Umbilical cord (tissue), 2 donors: ENCODE measurements around the gene ZBTB16. TPM values are rescaled to one million over a fixed set of nuclear protein-coding genes. Genes with fewer than 3 reads are reported as not detected.

Experiments used
- DNase-seq: peaks from one replicate; pipeline ENCODE4 v3.0.0-alpha.2; 2015; ENCODE audit warnings: low spot score
- total RNA-seq: library from RNA; depleted of rRNA; stranded (reverse); fragments of >200 nt; gene quantifications from one replicate; pipeline ENCODE4 v1.2.3, GENCODE V29; 2014; ENCODE audit warnings: low replicate concordance; ENCODE audit not compliant: insufficient read depth

Gene ZBTB16
- total RNA-seq, 1 donor from 2014 or later: 83.3 TPM

DNA sequence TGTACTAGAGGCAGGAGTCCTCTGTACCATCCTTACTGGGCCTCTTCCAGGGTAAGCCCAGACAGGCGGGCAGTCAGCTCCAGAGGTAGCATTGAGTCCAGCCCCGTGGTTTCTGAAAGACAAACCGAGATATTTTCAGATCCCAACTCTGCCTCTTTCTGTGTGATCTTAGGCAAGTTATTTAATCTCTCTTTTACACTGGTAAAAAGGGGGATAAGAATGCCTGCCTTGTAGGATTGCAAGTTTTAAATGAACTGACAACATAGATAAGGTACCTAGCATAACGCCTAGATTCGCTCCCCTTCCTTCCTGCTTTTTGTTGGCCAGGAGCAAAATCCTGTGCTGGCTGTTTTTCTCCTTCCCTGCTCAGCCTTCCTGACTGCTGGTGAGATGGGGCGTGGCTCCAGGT lies 180.2 kb downstream of the ZBTB16 start:
- DNase-seq: no peak

DNA sequence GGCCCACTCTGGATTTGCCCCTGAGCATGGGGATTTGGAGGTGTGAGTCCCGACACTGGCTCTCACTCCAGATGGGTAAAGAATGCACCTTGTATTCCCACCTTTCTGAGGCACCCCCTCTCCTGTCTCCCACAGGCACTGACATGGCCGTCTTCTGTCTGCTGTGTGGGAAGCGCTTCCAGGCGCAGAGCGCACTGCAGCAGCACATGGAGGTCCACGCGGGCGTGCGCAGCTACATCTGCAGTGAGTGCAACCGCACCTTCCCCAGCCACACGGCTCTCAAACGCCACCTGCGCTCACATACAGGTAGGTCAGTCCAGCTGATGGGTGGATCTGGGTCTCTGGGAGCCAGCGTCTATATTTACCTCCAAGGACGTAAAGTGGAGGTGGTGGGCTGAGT lies 182.5 kb downstream of the ZBTB16 start:
- DNase-seq: no peak

GRCh38 chr11:114243461-114244372 lies 184.2 kb downstream of the ZBTB16 start:
- DNase-seq: no peak

- DNase-seq: no peak
Observed at GRCh38 chr11:114244726-114245394, 185.3 kb downstream of the ZBTB16 start.

GRCh38 chr11:114246321-114247069 lies 187.0 kb downstream of the ZBTB16 start:
- DNase-seq: no peak

GRCh38 chr11:114247070-114247789 lies 187.7 kb downstream of the ZBTB16 start:
- no peak for DNase-seq

DNA sequence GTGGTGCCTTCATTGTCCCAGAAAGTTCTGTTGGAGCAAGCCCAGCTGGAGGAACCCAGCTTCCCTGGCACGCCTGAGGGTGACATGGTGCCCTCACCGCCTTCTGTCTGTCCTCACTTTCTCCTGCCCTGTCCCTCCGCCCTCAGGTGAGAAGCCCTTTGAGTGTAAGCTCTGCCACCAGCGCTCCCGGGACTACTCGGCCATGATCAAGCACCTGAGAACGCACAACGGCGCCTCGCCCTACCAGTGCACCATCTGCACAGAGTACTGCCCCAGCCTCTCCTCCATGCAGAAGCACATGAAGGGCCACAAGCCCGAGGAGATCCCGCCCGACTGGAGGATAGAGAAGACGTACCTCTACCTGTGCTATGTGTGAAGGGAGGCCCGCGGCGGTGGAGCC lies 190.7 kb downstream of the ZBTB16 start:
- no peak for DNase-seq

GRCh38 chr11:114250993-114251814 lies 191.7 kb downstream of the ZBTB16 start:
- DNase-seq: no peak

DNA sequence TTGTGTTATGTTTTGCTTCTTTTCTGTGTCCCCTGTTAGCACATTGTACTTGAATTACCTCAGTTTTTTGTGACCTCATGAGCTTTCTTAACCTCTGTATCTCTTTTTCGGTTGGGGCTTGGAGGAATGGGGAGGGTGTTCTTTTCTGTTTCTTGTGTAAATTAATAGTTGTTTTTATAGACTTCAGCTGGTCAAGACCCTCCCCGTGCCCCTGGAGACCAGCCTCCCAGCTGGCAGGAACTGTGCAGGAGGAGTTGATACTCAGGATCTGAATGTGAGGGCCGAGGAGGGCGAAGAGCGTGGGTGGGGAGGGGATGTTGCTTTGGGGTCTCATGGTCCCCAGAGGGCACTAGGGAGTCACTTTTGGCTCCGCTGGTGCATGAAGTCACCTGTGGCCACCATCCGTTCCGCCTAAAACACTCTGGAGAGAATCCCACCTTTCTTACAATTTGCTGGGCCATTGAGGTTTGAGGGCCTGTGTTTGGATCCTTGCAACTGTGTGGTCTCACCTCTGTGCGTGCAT lies 192.4 kb downstream of the ZBTB16 start:
- DNase-seq: no peak

DNA sequence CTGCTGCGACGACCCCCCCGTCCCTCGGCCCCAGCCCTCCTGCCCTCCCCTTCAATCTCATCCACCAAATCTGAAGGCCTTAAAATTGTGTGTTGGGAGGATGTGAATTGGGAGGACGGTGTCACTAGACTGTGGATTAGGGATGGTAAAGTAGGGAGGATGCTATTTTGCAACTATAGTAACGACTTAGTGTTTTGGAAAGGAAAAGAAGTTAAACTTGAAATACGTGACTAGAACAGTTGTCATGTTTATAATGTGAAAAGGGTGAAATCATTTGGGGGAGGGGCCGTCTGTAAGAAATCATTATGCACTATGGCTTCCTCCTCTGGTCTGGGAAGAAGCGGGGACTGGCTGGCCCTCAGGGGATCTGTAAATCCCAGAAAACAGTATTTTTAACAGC lies 193.3 kb downstream of the ZBTB16 start:
- peak; percentile 31 for DNase-seq

DNA sequence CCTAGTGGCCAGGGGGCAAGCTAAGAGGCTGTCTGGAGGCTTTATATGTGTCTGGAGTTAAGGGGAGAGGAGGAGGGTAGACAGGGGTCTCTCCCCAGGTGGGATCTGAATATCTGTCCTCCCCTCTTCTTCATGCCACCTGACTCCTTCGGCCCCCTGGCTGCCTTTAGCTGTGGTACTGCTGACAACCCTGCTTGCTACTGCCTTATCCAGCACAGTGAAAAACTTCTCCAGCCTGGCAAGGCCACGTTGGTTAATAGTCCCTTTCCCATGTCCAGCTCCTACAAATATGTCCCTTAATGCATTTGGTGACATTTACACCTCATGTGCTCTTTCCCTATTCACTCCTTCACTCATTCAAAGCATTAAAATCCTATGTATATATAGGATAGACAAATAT lies 194.3 kb downstream of the ZBTB16 start:
- DNase-seq: no peak

- no peak for DNase-seq
Observed at GRCh38 chr11:114254571-114255146, 195.1 kb downstream of the ZBTB16 start.

DNA sequence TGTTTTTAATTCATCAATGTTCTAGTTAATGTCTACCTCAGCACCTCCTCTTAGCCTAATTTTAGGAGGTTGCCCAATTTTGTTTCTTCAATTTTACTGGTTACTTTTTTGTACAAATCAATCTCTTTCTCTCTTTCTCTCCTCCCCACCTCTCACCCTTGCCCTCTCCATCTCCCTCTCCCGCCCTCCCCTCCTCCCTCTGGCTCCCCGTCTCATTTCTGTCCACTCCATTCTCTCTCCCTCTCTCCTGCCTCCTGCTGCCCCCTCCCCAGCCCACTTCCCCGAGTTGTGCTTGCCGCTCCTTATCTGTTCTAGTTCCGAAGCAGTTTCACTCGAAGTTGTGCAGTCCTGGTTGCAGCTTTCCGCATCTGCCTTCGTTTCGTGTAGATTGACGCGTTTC lies 195.8 kb downstream of the ZBTB16 start:
- no peak for DNase-seq

GRCh38 chr11:114256176-114256966 lies 196.9 kb downstream of the ZBTB16 start:
- no peak for DNase-seq

DNA sequence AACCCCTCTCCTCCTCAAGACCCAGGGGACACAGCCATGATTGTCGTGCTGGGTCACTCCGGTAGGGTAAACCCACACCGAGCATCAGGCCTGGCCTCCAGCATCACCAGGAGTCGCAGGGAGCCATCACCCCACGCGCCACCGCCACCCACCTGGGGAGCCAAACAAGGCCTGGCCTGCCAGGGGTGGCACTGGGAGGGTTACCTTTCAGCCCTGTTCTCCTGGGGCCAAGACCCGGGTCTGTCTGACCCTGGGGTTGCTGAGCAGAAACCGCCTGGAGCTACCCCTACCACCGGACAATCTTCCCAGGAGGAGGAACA lies 197.4 kb downstream of the ZBTB16 start:
- DNase-seq: no peak

DNA sequence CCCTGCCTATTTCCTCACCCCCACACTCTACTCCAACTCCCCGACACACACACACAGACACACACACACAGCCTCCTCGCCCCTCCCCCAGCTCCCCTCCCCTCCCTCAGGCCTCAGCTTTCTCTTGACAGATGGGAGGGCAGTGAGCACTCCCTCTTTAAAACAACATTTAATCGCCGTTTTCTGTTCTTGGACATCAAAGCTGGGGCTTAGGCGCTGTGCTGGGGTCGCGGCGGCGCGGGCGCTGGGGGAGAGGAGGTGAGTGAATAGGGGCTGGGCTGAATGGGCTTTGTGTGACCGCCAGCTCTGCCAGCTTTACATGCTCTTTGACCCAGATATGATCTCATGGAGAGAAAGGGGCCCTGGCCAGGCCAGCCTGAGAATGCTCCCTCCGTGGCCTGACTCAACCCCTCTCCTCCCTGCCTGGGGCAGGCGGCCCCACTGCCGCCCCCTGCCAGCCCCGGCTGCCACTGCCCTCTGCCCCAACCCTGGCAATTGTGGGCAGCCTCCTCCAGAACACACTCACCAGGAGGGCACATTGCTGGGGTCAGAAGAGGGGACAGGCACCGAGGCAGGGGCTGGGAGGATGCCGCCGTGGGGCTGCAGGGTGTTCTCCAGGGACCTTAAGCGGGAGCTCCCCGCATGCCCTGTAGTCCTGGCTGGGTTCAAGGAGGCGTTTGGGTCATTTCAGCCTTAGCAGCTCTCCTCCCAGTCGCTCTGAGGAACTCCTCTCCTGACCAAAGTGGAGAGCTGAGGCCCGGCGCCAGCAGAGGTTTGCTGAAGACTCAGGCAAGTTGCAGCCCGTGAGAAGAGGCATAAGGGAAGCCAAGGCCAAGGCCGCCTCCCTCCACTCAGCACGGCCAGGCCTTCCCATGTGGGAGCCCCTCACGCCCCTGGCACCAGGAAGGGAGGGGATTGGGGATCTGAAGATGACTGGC lies 198.4 kb downstream of the ZBTB16 start:
- DNase-seq: peak; percentile 82

DNA sequence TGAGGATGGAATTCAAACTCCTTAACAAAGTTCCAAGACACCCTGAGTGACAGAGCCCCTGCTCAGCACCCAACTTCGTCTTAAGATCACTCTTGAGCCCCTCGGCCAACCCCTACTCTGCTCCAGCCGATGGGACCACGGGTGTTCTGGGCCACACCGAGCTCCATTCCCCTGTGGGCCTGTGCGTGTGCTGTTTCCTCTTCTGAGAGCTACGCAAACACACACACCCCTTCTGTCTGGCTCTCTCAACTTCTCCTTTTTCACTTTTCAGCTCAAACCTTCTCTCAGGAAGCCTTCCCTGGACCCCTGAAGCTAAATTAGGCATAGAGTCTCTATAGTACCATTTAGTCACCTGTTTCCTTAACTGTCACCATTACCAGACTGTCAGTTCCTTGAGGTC lies 199.2 kb downstream of the ZBTB16 start:
- no peak for DNase-seq

DNA sequence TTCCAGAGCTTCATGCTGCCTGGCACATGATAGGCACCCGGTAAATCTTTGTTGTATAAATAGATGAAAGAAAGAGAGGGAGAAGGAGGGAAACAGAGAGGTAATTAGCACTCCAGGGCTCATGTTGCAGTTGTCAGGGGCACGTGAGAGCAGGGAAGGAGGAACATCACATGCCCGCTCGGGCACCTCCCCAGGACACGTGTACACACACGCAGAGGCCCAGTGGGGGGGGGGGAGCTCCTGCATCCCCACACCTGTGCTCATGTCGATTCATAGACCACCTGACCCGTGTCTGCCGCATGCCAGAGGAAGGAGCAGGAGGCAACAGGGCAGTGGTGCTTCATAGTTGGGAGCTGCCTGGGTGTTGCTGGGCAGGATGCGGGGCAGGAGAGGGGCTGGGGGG lies 199.6 kb downstream of the ZBTB16 start:
- no peak for DNase-seq
